Right lobe of liver (tissue), 4 donors: ENCODE measurements around the gene POLN.

ENCODE experiments used
- CTCF ChIP-seq, 4 donors: fragments of 200-600 bp in 3 of 4; fragments of 450-650 bp in 1 of 4; IDR thresholded peaks; one replicate each; pipeline versions ENCODE4 v1.5.1 to v1.8.0; 2016 to 2022; ENCODE audit warnings: antibody characterized with exemption in 4 of 4, mild to moderate bottlenecking in 2 of 4
- POLR2A ChIP-seq: fragments of 450-650 bp; IDR thresholded peaks from one replicate; pipeline ENCODE4 v1.6.1; 2017; ENCODE audit warnings: antibody characterized with exemption, mild to moderate bottlenecking
- donor health status: DM: no; HTN: no; CAD: no.
- donor health status: DM: no; HTN: no; CAD: no.
- donor health status: DM: no; HTN: yes; CAD: no.

GRCh38 chr4:2290974-2291704 is 49.2 kb upstream of the POLN start:
- TF ChIP-seq CTCF (IDR thresholded peaks at IDR 0.05) (no peak), POLR2A (no peak)
